Measurements from ENCODE around the gene C2orf42.
"Not testable (repeated sequence)": the region's sequence is repeated elsewhere in the genome, so short reads cannot be mapped to it uniquely, and the experiment has no call there.

The C2orf42 gene

GRCh38 chr2:70190418-70191243 lies at the start of gene C2orf42:
Gene C2orf42 (minus strand): TSS chr2:70191019. CDS start chr2:70181985, 9,034 bp downstream.
- peak; percentile 94 to 95 for DNase-seq (ENCODE audit: low read depth in 2 of 2)

DNA sequence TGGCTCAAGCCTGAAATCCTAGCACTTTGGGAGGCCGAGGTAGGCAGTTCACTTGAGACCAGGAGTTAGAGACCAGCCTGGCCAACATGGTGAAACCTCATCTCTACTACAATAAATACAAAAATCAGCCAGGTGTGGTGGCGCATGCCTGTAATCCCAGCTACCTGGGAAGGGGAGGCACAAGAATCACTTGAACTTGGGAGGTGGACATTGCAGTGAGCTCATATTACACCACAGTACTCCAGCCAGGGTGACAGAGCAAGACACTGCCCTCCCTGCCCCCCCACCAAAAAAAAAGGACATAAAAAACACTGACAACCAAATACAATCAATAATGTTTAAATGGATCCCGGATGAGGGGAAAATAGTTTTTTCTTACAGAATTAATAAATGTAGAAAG lies 49.8 kb upstream of the C2orf42 start:
- no peak for DNase-seq (ENCODE audit: low read depth in 2 of 2)

DNA sequence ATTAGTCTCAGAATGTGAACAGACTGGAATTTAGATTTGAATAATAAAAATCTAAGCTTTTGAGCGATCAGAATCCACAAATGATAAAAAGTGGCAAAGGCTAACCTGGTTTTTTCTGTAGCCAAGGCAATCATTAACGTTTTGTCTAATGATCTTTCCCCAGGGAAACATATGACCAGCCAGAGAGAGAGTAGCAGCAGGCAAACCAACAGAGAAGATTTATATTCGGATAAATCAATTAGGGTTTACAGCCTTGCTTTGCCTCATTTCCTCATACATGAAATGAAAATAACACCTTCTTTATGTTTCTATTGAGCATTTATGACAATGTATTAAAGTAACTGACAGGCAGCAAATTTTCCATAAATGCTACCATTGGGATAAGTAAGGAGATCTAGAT lies 43.1 kb upstream of the C2orf42 start:
- no peak for DNase-seq (ENCODE audit: low read depth in 2 of 2)

DNA sequence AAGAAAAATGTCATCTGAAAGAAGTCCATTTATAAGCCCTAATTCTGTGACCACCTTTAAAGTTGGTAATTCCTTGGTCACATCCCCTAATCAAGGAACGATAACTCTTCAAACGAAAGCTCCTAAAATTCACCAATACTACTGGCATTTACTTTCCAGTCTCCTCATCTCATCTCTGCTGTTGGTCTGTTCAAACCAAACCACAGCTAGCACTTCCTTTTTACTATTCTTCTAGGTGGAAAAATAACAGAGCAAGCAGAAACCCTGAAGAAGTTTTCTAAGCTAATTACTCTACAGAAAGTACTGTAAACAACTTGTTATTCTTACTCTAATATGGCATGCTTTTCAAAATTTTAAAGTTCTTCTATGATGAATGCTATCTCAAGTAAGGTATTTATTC lies 36.0 kb upstream of the C2orf42 start:
- no peak for DNase-seq (ENCODE audit: low read depth in 2 of 2)

DNA sequence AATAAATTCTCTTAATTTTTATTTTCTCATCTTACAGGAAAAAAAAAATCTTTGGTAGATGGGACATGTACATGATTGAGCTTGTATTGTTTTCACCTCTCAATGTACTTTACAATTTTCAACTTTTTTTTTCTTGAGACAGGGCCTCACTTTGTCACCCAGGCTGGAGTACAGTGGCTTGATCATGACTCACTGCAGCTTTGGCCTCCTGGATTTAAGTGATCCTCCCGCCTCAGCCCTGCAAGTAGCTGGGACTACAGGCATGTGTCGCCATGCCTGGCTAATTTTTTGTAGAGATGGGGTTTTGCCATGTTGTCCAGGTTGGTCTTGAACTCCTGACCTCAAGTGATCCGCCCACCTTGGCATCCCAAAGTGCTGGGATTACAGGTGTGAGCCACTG lies 32.5 kb upstream of the C2orf42 start:
- not testable (repeated sequence) for DNase-seq (ENCODE audit: low read depth in 2 of 2)

DNA sequence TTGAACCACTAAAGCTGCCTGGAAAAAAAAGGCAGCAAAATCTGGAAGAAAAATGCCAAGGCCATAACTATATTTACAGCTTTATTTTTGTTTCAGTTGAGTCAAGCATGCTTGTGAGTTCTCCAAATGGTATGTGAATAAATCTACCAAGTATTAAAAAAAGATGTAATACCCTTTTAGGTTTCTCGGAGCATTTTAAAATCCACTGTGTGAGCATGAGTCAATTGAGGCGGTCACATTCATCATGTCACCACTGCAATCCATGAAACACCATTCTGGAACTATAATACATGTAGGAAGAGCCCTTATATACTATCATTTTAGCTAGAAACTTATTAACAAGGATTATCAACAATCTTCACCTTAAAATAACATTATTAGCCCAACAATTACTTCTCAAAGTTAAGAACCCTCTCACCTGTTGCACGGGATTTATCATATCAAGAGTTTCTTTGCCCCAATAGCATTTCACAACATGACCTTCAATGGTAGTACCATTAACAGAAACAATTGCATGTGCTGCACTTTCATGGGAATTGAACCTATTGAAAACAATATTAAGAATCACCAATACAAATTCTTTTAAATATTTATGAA lies 24.2 kb upstream of the C2orf42 start:
- no peak for DNase-seq (ENCODE audit: low read depth in 2 of 2)

- DNase-seq (ENCODE audit: low read depth in 2 of 2) = no peak
These were observed 23.5 kb upstream of the C2orf42 start for GRCh38 chr2:70214365-70214764.

DNA sequence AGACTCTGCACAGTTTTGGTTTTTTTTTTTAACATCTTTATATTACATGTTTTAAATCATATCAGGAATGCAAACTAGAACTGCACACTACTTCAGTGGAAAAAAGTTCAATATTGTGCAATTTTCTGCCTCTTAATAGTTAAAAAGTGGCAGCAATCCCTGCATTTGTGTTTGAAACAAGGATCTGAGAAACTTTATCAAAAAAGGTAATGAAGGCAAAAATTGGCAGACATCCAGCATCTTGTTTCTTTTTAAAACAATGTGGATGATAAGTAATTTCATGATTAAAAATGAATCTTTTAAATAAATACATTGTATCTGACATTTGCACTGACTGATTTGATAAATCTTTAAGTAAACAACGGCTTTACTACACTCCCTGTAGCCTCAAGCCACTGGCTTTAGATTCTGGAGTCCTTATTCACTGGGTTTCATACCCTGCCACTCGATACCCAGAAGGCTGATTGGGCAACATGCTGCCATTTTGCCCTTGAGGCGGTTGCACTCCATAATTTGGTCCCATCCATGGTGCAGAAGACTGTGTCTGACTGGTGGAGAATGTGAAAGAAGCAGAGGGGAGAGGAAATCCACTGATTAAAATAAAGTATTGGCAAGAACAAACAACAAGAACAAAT lies 21.6 kb upstream of the C2orf42 start:
- DNase-seq (ENCODE audit: low read depth in 2 of 2) = no peak

DNA sequence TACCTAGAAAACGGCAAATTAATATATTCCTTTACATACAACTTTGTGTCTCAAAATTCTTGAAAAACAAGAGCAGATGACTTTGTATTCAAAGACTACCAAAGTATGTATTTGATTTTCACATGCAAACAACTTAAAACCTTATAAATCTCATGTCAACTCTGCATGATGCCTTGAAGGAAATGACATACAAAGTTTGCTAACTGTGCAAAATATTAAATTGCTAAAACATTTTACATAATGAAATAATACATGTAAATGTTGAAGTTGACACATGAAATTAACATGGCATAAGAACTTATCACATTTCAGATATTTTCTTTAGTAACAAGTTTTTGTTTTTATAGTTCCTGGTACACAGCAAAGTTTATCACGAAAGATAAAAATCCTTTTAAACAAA lies 20.8 kb upstream of the C2orf42 start:
- no peak for DNase-seq (ENCODE audit: low read depth in 2 of 2)

DNA sequence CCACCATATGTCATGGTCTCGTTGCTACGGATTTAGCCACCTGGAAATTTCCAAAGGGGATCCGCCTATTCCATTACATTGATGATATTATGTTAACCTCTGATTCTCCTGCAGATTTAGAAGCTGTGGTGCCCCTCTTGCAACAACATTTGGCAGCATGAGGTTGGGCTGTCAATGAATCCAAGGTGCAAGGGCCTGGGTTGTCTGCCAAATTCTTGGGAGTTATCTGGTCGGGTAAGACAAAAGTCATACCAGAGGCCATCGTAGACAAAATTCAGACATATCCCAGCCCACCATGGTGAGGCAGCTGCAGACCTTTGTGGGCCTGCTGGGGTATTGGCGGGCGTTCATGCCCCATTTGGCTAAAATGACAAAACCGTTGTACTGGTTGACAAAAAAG lies 13.6 kb upstream of the C2orf42 start:
- no peak for DNase-seq (ENCODE audit: low read depth in 2 of 2)

- no peak for DNase-seq (ENCODE audit: low read depth in 2 of 2)
These were observed 12.3 kb upstream of the C2orf42 start for GRCh38 chr2:70203086-70203485.

DNA sequence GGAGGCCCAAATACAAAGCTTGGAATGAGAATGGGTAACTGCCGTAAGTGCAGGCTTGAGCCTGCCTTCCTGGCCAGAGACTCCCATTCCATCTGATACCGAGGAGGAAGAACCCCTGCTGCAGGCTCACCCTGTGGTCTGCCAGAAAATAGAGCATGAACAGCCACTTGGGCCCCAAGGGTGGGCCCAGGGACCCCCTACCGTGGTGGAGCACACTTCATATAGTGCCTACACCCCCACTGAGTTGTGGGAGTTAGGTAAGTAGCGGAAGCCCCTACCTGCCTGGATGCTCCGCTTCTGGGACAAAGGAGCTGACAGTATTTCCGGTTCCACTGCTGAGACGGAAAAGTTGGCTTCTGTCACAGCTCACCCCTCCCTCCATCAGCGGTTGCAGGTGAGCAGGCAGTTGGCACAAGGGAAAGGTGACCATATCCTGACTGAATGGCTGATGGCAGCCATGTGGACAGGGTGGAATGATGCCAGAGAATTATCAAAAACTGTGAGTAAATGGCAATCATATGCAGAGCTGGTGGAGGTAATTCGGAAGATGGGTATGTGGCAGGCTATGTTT lies 11.5 kb upstream of the C2orf42 start:
- DNase-seq (ENCODE audit: low read depth in 2 of 2) = no peak

DNA sequence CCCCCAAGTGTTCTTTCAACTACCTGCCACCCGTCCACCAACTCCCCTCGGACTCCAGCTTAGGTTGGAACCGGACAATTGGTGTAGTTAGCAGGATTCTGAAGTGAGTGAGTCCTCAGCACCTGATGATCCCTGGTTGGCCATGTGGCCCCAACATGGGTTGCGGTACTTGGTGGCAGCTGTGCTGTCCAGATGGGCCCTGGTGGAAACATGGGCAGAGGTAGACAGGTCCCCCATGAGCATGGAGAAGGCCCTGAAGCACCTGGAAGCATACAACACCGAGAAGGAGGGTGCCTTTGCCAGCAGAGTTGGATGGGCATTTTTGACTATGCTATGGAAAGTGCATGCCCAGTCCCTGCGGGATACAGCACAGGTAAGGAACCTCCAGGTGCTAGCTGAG lies 11.0 kb upstream of the C2orf42 start:
- no peak for DNase-seq (ENCODE audit: low read depth in 2 of 2)

- DNase-seq (ENCODE audit: low read depth in 2 of 2) = no peak
These were observed 10.5 kb upstream of the C2orf42 start for GRCh38 chr2:70201225-70201768.

DNA sequence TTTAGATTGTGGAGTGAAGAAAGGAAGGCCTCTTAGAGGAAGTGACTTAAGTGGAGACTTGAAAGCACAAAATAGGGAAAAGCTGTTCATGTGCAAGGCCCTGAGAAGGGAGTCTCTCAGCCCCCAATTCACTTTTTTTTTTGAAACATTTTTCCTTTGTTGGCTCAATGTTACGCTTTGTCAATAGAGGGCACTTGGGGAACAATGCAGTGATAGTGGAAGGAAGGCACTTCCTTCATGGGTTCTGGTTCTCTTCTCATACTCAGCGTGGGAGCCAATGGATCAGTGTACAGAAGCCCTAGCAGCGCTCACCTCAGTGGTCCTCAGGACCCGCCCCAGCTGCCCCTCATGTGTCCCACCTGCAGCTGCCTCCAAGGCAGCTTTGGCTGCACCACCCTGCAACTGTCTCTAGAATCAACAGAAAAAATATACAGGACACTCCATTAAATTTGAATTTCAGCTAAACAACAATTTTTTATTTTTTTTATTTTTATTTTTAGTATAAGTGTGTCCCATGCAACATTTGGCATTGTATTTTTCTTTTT lies 8.6 kb upstream of the C2orf42 start:
- DNase-seq (ENCODE audit: low read depth in 2 of 2) = no peak

DNA sequence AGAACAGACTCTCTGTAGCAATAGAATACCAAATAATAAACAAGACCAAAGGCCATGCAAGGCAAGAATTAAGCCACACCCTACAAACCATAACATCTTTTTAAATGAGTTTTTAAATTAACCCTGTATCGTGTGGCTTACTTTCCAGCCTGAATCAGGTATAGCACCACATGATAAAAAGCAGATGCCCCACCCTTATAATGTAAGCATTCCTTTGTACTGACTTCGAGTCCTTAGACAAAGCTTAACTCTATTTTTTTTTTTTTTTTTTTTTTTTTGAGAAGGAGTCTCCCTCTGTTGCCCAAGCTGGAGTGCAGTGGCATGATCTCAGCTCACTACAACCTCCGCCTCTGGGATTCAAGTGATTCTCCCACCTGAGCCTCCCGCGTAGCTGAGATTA lies 1.7 kb upstream of the C2orf42 start:
- DNase-seq (ENCODE audit: low read depth in 2 of 2) = no peak

GRCh38 chr2:70191244-70191735 lies 471 bp upstream of the C2orf42 start:
- DNase-seq (ENCODE audit: low read depth in 2 of 2) = no peak

- DNase-seq (ENCODE audit: low read depth in 2 of 2) = no peak
These were observed 2.4 kb downstream of the C2orf42 start for GRCh38 chr2:70188460-70188859.

DNA sequence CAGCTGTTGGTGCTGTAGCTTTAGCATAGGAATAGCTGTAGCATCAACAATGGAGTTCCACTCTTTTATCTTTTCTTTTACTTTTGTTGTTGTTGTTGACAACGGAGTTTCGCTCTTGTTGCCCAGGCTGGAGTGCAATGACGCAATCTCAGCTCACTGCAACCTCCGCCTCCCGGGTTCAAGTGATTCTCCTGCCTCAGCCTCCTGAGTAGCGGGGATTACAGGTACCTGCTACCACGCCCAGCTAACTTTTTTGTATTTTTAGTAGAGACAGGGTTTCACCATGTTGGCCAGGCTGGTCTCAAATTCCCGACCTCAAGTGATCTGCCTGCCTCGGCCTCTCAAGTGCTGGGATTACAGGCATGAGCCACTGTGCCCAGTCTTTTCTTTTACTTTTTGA lies 3.6 kb downstream of the C2orf42 start:
- DNase-seq (ENCODE audit: low read depth in 2 of 2) = not testable (repeated sequence)

DNA sequence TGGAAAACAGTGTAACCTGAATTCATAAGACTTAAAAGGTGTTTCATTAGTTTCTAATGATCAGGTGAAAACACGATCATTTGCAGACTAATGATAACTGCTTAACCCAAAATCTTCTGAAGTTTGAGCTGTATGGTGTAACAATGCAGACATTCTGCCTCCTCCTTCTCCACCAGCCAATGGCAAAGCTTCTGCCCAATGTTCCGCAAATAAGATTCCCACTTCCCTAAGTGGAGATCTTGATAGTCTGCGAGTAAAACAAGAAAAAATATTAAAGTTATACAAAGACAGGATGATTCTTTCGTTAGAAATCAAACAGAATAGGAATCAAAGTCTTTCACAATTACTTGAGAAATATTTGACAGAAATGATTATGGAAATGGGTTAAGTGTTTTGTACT lies 8.1 kb downstream of the C2orf42 start:
- no peak for DNase-seq (ENCODE audit: low read depth in 2 of 2)

GRCh38 chr2:70181363-70181956 lies 9.4 kb downstream of the C2orf42 start:
- no peak for DNase-seq (ENCODE audit: low read depth in 2 of 2)

DNA sequence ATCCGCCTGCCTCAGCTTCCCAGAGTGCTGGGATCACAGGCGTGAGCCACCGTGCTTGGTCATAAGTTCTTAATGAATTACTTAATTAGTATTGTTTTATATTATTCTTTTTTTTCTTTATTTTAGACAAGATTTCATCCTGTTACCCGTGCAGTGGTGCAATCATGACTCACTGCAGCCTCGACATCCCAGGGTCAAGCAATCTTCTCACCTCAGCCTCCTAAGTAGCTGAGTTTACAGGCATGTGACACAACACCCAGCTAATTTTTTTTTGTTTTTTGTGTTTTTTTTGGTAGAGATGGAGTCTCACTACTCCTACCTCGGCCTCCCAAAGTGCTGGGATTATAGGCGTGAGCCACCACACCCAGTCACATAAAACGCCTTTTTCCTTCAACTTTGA lies 17.3 kb downstream of the C2orf42 start:
- no peak for DNase-seq (ENCODE audit: low read depth in 2 of 2)
